ENCODE measurements around the gene MRPL32. TPM values are rescaled to one million over a fixed set of nuclear protein-coding genes. Genes with fewer than 3 reads are reported as not detected.

MRPL32 gene
- total and polyA plus RNA-seq, 2 of the 13 experiments (the other 11 are each of a cell fraction or from before 2014, with no cell fraction given), result 39.0 to 81.2 TPM

DNA sequence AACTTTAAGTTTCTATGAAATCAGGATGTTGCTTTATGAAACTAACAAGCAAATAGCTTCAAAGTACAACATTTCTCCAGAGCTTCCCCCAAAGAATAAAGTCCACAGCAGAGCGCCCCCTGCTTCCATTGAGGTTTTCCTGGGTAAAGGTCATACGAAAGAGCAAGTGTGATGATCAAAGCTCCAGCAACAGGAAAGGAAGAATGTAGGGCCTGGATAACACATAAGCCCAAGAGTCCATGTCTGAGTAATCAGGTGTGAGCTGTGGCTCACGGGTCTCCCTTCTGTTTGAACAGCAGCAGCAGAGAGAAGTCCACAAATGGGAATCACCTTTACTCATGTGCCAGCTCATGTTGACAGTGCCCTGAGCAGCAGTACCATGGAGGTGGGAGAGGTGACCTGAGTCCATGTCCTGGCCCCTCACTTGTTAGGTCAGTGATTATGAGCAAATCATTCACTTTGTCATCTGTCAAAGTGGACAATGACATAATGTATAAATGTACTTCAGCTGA, 50.5 kb downstream of the MRPL32 start (continued):
- TF ChIP-seq, protein P1, sequence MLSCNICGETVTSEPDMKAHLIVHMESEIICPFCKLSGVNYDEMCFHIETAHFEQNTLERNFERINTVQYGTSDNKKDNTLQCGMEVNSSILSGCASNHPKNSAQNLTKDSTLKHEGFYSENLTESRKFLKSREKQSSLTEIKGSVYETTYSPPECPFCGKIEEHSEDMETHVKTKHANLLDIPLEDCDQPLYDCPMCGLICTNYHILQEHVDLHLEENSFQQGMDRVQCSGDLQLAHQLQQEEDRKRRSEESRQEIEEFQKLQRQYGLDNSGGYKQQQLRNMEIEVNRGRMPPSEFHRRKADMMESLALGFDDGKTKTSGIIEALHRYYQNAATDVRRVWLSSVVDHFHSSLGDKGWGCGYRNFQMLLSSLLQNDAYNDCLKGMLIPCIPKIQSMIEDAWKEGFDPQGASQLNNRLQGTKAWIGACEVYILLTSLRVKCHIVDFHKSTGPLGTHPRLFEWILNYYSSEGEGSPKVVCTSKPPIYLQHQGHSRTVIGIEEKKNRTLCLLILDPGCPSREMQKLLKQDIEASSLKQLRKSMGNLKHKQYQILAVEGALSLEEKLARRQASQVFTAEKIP (CRISPR knock-in tag; IDR thresholded peaks at IDR 0.05; ENCODE audit: borderline replicate concordance), result no peak
- TF ChIP-seq IKZF4 (CRISPR knock-in tag; IDR thresholded peaks at IDR 0.05; ENCODE audit: borderline replicate concordance, low read depth, not compliant biosample characterization), result no peak
- TF ChIP-seq ZNF737 (CRISPR knock-in tag; IDR thresholded peaks at IDR 0.05; ENCODE audit: borderline replicate concordance), result no peak
- TF ChIP-seq ZNF138 (CRISPR knock-in tag; IDR thresholded peaks at IDR 0.05; ENCODE audit: low read depth), result no peak
- TF ChIP-seq KDM2A (CRISPR knock-in tag; IDR thresholded peaks at IDR 0.05; ENCODE audit: borderline replicate concordance, low read depth), result no peak
- TF ChIP-seq SNRNP70 (IDR thresholded peaks at IDR 0.05; ENCODE audit: low read depth, low read length), result no peak
- TF ChIP-seq, protein P2, sequence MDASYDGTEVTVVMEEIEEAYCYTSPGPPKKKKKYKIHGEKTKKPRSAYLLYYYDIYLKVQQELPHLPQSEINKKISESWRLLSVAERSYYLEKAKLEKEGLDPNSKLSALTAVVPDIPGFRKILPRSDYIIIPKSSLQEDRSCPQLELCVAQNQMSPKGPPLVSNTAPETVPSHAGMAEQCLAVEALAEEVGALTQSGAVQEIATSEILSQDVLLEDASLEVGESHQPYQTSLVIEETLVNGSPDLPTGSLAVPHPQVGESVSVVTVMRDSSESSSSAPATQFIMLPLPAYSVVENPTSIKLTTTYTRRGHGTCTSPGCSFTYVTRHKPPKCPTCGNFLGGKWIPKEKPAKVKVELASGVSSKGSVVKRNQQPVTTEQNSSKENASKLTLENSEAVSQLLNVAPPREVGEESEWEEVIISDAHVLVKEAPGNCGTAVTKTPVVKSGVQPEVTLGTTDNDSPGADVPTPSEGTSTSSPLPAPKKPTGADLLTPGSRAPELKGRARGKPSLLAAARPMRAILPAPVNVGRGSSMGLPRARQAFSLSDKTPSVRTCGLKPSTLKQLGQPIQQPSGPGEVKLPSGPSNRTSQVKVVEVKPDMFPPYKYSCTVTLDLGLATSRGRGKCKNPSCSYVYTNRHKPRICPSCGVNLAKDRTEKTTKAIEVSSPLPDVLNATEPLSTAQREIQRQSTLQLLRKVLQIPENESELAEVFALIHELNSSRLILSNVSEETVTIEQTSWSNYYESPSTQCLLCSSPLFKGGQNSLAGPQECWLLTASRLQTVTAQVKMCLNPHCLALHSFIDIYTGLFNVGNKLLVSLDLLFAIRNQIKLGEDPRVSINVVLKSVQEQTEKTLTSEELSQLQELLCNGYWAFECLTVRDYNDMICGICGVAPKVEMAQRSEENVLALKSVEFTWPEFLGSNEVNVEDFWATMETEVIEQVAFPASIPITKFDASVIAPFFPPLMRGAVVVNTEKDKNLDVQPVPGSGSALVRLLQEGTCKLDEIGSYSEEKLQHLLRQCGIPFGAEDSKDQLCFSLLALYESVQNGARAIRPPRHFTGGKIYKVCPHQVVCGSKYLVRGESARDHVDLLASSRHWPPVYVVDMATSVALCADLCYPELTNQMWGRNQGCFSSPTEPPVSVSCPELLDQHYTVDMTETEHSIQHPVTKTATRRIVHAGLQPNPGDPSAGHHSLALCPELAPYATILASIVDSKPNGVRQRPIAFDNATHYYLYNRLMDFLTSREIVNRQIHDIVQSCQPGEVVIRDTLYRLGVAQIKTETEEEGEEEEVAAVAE (CRISPR knock-in tag; IDR thresholded peaks at IDR 0.05; ENCODE audit: borderline replicate concordance), result peak; percentile 95
- TF ChIP-seq TFE3 (CRISPR knock-in tag; IDR thresholded peaks at IDR 0.05), result peak; percentile 75; the same call in 1 of the 2 replicates
- no peak for TF ChIP-seq MTERF4 (CRISPR knock-in tag; IDR thresholded peaks at IDR 0.05)
- TF ChIP-seq AKAP8 (CRISPR knock-in tag; IDR thresholded peaks at IDR 0.05), result no peak
- no peak for TF ChIP-seq ZNF660 (CRISPR knock-in tag; IDR thresholded peaks at IDR 0.05; ENCODE audit: borderline replicate concordance, low read depth)
- TF ChIP-seq ZNF577 (CRISPR knock-in tag; IDR thresholded peaks at IDR 0.05; ENCODE audit: borderline replicate concordance, low read depth), result no peak
- TF ChIP-seq JARID2 (CRISPR knock-in tag; IDR thresholded peaks at IDR 0.05; ENCODE audit: insufficient replicate concordance), result no peak
- no peak for TF ChIP-seq FUBP1 (CRISPR knock-in tag; IDR thresholded peaks at IDR 0.05; ENCODE audit: borderline replicate concordance)
- TF ChIP-seq YEATS4 (CRISPR knock-in tag; IDR thresholded peaks at IDR 0.05; ENCODE audit: borderline replicate concordance), result peak; percentile 35; the same call in 1 of the 2 replicates
